ENCODE measurements around the gene NUCB2. TPM values are rescaled to one million over a fixed set of nuclear protein-coding genes. Genes with fewer than 3 reads are reported as not detected.

Gene NUCB2
- total and polyA plus RNA-seq, 2 of the 13 experiments (the other 11 are each of a cell fraction or from before 2014, with no cell fraction given), result 54.2 to 82.4 TPM

GRCh38 chr11:17351510-17352176 lies 75.1 kb downstream of the NUCB2 start, which contains the start of gene NCR3LG1 (continued):
- TF ChIP-seq MEIS1 (CRISPR knock-in tag; IDR thresholded peaks at IDR 0.05; ENCODE audit: borderline replicate concordance) (0 out of 2 replicates have a peak, but pooled peaks have one; percentile 23), ZNF737 (CRISPR knock-in tag; IDR thresholded peaks at IDR 0.05; ENCODE audit: borderline replicate concordance) (0 out of 2 replicates have a peak, but pooled peaks have one; percentile 71), ZNF253 (CRISPR knock-in tag; IDR thresholded peaks at IDR 0.05; ENCODE audit: borderline replicate concordance) (0 out of 2 replicates have a peak, but pooled peaks have one; percentile 75), IKZF5 (CRISPR knock-in tag; IDR thresholded peaks at IDR 0.05) (peak; percentile 39; the same call in 1 of the 2 replicates), KDM2A (CRISPR knock-in tag; IDR thresholded peaks at IDR 0.05; ENCODE audit: borderline replicate concordance, low read depth) (peak; percentile 78), ARID5B (CRISPR knock-in tag; IDR thresholded peaks at IDR 0.05) (peak; percentile 73; the same call in 1 of the 2 replicates), AKNA (CRISPR knock-in tag; IDR thresholded peaks at IDR 0.05; ENCODE audit: borderline replicate concordance) (0 out of 2 replicates have a peak, but pooled peaks have one; percentile 22), KMT2B (CRISPR knock-in tag; IDR thresholded peaks at IDR 0.05) (peak; percentile 63), HNRNPLL (IDR thresholded peaks at IDR 0.05; ENCODE audit: low read depth, low read length, poor library complexity, severe bottlenecking) (peak; percentile 62), EED (CRISPR knock-in tag; IDR thresholded peaks at IDR 0.05) (peak; percentile 67; the same call in 1 of the 2 replicates), PCBP2 (optimal IDR thresholded peaks at IDR 0.05; ENCODE audit: low read depth, low read length, poor library complexity, severe bottlenecking) (no peak), ZNF776 (CRISPR knock-in tag; IDR thresholded peaks at IDR 0.05) (peak; percentile 65; the same call in 1 of the 2 replicates), PHF8 (CRISPR knock-in tag; IDR thresholded peaks at IDR 0.05) (peak; percentile 45), PLSCR1 (CRISPR knock-in tag; IDR thresholded peaks at IDR 0.05; ENCODE audit: borderline replicate concordance) (peak; percentile 49; the same call in 1 of the 2 replicates), ZNF430 (CRISPR knock-in tag; IDR thresholded peaks at IDR 0.05) (peak; percentile 67; the same call in 1 of the 2 replicates), ZMYM3 (CRISPR knock-in tag; IDR thresholded peaks at IDR 0.05) (peak; percentile 57; the same call in 1 of the 2 replicates), MZF1 (CRISPR knock-in tag; IDR thresholded peaks at IDR 0.05; ENCODE audit: borderline replicate concordance) (peak; percentile 25; the same call in 1 of the 2 replicates)
